ENCODE data around the gene OGG1.

Gene OGG1

DNA sequence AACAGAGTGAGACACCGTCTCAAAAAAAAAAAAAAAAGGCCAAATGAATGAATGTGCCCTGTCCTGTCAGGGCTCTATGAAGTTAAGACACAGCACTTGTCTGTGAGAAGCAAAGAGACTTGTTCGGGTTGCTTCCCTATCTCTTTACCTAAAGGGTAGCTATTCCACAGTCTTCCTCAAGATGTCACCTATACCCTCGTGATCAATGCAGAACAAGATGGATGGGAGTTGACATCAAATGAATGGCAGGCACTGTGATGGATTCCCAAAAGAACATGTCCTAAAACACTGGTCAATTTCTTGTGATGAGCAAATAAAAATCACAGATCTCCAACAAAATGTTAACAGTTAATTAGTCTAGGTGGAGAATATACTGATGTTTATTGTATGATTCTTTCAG lies 33.0 kb downstream of the OGG1 start:
- no peak for DNase-seq (ENCODE audit: low read depth in 2 of 3, low spot score in 1 of 3)

DNA sequence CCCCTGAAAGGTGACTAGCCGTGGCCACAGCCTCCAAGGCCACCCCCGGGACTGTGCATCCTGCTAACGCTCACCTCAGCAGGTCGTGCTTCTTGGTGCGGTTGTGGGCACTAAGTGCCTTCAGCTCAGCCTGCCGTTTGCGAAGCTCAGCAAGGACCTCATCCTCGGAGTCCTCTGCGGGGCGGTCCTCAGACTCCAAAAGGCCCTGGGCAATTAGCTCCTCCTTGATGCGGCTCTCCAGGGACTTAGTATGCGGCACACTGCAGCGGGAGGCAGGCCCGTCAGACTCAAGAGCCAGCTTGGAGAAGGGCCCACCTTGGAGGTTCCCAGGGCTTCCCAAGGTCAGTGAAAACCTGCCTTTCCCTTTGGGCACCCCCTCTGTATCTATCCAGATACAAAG lies 34.2 kb downstream of the OGG1 start:
- DNase-seq (ENCODE audit: low read depth in 2 of 3, low spot score in 1 of 3), result no peak

DNA sequence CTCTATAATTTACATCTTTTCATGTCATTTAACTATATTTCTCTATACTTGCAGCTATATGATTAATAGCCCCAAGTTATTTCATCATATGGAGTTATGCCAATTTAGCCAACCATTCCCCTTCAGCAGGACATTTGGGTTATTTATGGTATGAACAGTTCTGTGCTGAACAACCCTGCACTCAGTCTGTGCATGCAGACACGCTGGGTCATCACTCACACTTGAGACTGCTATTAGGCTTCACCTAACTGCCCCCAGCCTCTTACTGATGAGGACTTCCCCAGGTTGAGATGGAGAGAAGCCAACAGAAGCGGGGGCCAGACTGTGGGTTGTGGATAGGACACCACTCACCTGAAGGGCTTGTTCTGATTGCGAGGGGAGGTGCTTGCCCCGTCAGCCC lies 35.2 kb downstream of the OGG1 start:
- DNase-seq (ENCODE audit: low read depth in 2 of 3, low spot score in 1 of 3), result no peak

DNA sequence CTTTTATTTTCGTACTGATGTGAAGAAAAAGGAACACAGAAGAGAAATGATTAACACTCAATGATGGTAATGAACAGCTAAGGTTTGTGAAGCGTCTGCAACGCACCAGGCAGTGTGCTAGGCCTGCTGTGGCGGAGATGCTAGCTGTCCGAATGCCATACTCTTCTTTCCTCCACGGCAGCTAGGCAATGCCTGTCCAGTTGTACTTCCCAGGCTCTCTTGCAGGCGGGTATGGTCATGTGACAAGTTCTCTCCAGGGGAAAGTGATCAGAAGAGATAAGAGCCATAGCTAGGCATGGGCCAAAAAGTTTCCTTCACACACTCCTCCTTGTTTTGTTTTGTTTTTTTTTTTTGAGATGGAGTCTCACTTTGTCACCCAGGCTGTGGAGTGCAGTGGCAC lies 35.9 kb downstream of the OGG1 start:
- no peak for DNase-seq (ENCODE audit: low read depth in 2 of 3, low spot score in 1 of 3)

DNA sequence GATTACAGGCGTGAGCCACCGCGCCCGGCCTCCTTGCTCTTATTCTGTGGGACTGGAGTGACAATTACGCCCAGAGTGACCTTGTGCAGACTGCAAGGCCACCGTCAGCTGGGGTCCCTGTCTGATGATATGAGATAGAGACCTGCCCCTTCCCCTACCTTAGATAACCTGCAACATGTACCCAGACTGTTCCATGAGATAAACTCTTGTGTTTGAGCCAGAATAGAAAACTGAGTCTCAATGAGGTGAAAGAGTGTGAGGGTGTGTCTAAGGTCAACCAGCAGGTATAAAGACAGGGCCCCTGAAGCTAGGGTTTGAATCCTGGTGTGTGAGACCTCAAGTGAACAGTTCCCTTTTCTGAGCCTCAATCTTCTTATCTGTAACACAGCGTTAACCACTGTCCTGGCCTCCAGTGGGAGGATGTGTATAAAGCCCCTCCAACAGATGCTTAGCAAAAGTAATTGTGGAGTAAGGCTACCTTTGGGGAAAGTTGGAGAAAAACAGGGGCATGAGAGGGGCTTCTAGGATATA lies 36.5 kb downstream of the OGG1 start:
- no peak for DNase-seq (ENCODE audit: low read depth in 2 of 3, low spot score in 1 of 3)

DNA sequence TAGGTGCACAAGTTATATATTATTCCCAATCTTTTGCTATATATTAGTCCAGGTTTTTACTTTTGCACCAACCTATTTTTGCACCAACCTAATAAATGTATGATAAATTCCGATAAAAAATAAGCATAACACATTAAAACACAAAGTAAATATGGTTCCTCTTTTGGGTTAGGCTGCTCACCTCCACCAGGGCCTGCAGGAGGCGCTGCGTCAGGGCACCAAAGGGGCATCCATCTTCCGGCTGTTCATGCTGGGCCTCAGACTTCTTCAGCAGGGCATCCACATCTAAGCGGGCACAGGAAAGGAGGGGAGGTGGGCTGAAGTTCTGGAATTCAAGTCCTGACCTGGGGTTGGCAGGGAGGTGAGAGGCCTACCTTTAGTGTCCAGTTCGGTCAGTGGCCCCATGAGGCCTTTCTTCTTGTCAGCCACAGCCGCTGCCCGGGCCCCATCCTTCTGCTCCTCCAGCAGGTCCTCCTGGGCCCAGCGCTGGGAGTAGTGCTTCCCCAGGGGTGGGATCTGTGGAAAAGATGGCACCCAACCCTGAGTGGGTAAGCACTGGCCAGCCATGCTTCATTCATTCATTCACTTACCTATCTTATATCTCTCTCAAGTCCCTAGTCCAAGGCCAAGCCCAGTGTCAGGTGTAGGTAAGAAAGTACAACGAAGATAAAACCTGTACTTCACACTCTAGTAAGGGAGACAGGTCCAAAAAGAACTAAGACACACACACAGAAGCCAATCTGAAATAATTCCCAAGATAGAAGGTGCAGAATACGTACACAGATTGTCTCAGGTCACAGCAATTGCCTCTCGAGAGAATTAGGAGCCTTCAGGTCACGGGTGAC lies 37.3 kb downstream of the OGG1 start:
- DNase-seq (ENCODE audit: low read depth in 2 of 3, low spot score in 1 of 3), result no peak

DNA sequence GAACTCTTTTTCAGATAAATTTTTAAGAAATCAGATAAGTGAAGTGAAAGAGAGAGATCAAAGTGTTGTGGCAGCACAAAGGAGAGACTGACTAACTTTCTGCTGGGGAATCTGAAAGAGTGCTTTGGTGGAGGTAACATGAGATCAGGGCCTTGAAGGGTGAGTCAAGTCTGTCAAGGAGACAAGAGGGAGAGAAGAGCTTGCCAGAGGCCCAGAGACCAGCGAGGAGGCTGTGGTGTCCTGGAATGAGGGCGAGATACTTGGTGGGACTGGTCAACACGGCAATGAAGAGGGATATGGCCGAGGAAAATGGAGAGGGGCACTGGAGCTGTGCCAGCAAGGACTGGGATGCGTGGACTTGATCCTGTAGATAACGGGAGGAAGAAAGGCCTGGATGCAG lies 38.0 kb downstream of the OGG1 start:
- DNase-seq (ENCODE audit: low read depth in 2 of 3, low spot score in 1 of 3), result peak in 1 of 3 donors; percentile 15

DNA sequence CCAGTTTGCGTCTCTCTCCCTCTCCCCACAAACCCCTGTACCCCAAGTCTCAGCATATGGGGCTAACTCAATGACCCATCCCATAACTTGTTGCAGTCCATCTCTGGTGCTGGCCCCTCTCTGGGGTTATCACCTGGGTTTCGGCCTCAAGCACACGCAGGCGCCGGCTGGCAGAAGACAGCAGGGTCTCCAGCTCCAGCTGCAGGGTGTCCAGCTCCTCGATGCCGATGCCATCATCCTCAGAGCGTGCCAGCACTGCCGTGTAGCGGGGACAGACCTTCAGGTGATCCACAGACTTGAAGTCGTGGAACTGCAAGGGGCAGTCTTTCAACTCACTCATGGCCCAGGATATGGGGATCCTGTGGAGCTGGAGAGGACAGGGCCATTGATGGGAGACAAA lies 41.4 kb downstream of the OGG1 start:
- DNase-seq (ENCODE audit: low read depth in 2 of 3, low spot score in 1 of 3), result no peak

DNA sequence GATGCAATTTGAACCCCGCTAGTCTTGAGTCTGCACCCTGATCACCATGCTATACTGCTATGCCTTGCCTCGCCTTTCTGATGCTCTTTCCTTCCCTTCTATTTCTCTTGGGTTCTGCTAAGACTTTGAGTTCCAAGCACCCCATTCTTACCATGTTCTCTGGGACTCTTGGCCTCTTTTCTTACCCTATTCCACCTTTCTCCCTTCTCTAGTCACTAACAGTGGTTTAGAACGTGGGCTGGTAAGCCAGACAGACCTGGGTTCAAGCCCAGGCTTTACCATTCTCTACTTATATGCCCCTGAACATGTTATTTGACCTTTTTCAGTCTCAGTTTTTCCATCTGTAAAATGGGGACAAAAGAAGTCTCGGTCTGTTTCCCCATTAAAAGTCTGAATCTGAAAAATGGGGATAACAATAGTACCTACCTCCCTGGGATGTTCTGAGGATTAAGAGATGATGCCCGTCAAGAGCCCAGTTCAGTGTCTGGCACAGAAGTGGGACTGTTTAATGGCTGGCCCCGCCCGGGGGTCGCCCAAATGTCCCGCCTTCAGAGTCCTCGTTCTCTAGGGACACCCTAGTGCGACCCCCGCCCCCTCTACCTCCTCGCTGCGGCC lies 42.1 kb downstream of the OGG1 start:
- DNase-seq (ENCODE audit: low read depth in 2 of 3, low spot score in 1 of 3), result no peak

DNA sequence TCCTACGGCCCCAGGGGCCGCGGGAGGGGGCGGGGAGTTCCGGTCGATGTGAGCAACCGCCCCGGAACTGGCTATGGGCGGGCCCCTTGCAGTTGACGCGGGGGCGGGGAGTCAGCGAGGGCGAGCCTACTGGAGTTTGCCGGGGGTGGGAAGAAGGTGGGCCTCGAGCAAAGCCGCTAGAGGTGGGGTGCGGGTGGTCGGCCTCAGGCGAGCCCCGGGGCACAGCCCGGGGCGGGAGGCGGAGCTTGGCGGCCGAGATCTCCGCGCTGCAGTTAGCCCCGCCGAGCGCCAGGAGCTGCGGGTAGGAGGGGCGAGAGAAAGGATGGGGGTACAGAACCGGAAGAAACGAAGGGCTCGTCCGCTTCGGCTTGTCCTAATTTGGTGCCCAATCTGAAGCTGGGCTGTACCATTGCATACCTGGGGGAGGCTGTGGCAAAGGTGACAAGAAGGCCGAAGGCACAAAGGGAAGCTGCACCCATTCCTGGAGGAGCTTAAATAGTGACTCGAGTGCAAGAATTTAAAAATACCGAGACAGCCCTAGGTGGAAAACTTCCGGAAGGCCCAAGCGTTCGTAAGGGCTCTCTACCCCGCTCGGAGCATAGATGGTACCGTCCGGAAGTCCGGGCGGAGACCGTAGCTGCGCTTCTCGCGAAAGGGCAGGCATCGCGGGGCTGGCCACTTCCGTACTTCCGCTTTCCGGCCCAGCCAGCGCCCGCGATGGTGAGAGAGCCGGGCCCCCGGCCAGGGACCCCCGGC lies 42.8 kb downstream of the OGG1 start, which contains the start of the genes ARPC4 and TADA3:
ARPC4 (plus strand) TSS at position 678 of the 756 bp plus-strand sequence; CDS start at position 718, 40 bp downstream.
TADA3 (minus strand) TSS at position 69 of the 756 bp plus-strand sequence. CDS start 1,007 bp downstream, outside the sequence.
- DNase-seq (ENCODE audit: low read depth in 2 of 3, low spot score in 1 of 3), result peak; percentile 79 to 87 (median 83)

DNA sequence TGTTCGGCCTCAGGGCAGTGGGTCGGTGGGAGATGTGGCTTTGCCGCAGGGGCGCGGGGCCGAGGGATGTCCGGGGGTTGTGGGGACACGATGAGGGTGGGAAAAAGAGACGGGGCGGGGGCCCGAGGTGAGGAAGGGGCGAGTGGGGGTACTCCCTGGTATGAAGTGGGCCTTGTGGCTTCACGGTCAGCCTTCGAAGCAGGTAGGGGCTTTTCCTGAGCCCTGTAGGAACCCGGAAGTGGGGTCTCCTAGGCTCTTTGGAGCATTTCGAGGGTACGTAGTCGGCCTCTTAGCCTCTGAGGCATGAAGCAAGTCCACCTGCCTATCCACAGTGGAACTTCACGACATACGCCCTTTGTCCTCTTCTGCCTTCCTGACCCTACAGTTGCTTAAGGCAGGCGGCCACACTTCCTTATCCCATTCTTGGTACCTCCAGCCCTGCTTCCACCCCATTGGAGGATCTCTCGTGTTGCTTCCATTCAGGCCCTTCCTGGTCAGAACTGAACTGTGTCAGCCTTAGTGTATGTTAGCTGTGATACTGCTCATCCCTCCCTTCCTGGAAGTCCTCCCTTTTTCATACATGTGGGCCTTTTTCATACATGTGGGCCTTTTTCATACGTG lies 43.5 kb downstream of the OGG1 start:
- DNase-seq (ENCODE audit: low read depth in 2 of 3, low spot score in 1 of 3), result no peak

DNA sequence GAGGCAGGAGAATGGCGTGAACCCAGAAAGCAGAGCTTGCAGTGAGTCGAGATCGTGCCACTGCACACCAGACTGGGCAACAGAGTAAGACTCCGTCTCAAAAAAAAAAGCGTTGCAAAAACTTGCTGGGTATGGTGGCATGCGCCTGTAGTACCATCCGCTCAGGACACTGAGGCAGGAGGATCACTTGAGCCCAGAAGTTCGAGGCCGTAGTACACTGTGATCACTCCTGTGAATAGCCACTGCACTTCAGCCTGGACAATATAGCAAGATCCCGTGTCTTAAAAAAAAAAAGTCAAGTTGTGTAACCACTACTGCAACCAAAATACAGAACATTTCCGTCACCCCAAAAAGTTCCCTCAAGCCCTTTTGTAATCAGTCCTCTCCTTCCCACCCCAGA lies 44.6 kb downstream of the OGG1 start:
- DNase-seq (ENCODE audit: low read depth in 2 of 3, low spot score in 1 of 3), result no peak

DNA sequence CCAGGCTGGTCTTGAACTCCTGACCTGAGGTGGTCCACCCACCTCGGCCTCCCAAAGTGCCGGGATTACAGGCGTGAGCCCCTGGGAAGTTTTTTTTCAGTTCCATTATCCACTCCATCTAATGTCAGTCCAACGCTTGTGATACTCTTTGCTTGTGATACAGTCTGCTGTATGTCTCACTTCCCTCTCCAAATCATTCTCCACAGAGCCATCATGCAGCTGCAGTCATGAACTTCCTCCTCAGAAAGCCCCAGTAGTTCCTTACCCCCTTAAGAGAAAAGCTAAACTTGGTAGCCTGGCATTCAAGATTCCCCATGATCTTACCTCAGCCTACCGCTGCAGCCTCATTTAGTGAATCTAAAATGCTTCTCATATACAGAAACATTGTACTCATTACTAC lies 45.5 kb downstream of the OGG1 start:
- DNase-seq (ENCODE audit: low read depth in 2 of 3, low spot score in 1 of 3), result no peak

DNA sequence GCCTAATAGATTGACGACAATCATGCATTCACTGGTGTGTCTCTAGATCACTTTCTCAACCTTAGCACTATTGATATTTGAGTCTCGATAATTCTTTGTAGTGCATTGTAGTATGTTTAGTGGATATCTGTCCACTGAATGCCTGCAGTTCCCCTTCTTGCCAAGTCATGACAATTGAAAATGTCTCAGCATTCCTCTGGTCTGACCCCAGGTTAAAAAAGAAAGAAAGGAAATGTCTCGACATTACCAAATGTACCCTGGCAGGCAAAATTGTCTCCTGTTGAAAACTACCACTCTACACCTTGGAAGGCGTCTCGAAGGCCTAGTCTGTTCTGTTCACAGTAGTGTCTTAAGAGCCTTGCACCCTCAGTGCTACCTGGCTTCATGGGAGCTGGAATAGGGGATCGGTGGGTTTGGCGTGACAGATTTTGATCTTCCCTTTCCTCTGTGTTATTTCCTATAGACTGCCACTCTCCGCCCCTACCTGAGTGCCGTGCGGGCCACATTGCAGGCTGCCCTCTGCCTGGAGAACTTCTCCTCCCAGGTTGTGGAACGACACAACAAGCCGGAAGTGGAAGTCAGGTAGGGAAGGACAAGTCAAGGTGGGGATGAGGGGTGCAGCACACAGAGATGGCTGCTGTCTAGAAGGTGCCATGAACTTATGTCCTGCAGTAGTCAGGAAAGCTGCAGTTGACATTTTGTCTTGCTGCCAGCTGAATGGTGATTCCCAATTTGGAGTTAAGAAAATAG lies 47.6 kb downstream of the OGG1 start:
- no peak for DNase-seq (ENCODE audit: low read depth in 2 of 3, low spot score in 1 of 3)

DNA sequence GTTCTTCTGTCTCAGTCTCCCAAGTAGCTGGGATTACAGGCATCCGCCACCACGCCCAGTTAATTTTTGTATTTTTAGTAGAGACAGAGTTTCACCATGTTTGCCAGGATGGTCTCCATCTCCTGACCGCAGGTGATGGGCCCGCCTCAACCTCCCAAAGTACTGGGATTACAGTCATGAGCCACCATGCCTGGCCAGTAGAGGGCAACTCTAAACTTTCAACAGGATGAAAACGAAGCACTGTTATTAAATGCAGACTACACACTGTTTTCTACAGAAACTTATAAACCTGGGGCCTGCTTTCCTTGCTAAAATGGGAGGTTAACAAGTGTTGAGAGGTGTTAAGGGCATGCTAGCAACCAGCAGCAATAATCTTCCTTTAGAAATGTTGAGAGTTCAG lies 50.8 kb downstream of the OGG1 start:
- DNase-seq (ENCODE audit: low read depth in 2 of 3, low spot score in 1 of 3), result no peak

DNA sequence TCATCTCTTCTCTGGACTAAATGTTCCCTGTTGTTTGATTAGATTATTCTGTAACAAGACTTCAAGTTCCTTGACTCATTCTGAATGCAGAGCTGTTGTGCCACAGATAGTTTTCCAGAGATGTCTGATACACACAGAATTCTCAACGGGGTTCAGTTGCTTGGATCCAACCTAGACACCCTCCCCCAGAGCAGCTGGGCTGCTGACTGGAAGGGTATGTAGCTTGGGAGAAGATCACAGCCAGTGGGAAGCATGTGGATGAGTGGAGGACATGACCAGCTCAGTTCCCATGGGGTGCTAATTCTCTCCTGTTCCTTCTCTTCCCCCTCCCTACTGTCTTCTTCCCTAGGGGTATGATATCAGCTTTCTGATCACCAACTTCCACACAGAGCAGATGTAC lies 53.7 kb downstream of the OGG1 start:
- no peak for DNase-seq (ENCODE audit: low read depth in 2 of 3, low spot score in 1 of 3)

DNA sequence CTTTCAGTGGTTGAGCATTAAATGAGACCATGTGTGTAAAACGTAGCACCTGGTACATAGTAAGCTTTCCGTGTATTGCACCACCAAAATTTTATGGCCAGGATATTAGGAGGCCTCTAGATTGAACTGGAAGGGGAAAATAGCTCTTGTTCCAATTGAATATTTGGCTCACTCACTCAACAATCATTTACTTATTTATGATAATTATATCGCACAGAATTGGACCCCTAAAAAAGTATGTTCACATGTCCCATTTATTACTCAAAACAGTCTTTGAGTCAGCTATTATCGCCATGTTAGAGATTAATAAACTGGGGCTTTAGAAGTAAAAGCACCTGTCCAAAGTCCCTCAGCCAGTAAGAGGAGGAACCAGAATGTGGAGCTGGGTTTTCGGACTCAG lies 55.2 kb downstream of the OGG1 start:
- DNase-seq (ENCODE audit: low read depth in 2 of 3, low spot score in 1 of 3), result no peak

DNA sequence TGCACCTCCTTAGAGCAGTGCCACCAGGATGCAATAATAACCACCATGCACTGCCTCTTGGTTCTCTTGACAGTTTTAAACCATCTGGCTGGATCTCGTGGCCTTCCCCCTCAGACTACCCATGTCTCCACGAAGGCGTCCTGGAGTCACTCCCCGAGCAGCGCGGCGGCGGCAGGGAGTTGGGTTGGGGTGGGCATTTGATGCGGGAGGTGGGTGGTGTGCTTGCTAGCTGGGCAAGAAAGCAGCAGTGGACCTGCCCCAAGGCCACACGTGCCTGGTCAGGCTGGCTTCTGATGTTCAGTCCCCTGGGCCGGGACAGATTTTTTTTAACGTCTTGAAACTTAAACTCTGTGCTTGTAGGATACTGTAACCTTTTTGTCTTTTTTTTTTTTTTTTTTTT lies 56.4 kb downstream of the OGG1 start:
- no peak for DNase-seq (ENCODE audit: low read depth in 2 of 3, low spot score in 1 of 3)

Measured in stimulated activated CD4-positive, alpha-beta T cell treated with anti-CD3 and anti-CD28 coated beads, Interleukin-12 subunit alpha, Interleukin-12 subunit beta, amount 100 ng/mL, for 48 hours (primary cell).